Measurements from ENCODE around the gene NUAK2. TPM values are rescaled to one million over a fixed set of nuclear protein-coding genes. Genes with fewer than 3 reads are reported as not detected.
A peak's percentile ranks its signal among the peaks of the same experiment; 100 is the strongest.

Gene NUAK2
- total RNA-seq, 1 donor from 2014 or later: 13.5 TPM

- peaks cover 47% of the 10 kb centered on the region for H3K4me1 Mint-ChIP-seq (ENCODE audit: unreplicated experiment)
- DNase-seq (ENCODE audit: extremely low spot score, unreplicated experiment): no peak
- no peaks in the 10 kb centered on the region for H3K36me3 Mint-ChIP-seq
- peak overlapping the region; percentile 3 for H3K27ac Mint-ChIP-seq
- no peak overlapping the region for H3K4me3 Mint-ChIP-seq
- H3K27me3 Mint-ChIP-seq: no peaks in the 10 kb centered on the region
- H3K9me3 Mint-ChIP-seq: no peaks in the 10 kb centered on the region
- no peak for TF ChIP-seq CTCF (conservative IDR thresholded peaks at IDR 0.05)
Measured at GRCh38 chr1:205296154-205296553, 25.4 kb downstream of the NUAK2 start.

DNA sequence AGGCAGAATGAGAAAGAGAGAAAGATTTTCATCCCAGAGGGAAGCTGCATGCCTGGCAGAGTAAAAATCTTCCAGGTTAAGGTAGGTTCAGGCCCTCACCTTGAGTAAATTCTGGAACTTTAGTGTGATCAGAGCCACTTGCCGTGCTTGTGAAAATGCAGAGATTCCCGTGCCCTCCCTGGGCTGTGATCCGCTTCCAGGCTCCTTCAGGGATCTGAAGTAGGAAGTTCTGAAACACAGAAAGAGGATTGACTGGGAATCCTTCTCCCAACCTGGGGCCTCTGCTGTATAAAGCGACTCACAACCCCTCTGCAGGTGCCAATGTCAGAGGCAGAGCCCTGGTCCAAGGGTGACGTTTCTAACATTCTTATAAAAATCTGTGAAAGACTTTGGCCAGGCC lies 26.6 kb downstream of the NUAK2 start:
- TF ChIP-seq CTCF (conservative IDR thresholded peaks at IDR 0.05): no peak
- Mint-ChIP-seq H3K27ac (peak overlapping the region; percentile 90), H3K4me3 (peak overlapping the region; percentile 57), H3K9me3 (no peaks in the 10 kb centered on the region), H3K36me3 (no peaks in the 10 kb centered on the region), H3K27me3 (no peaks in the 10 kb centered on the region), H3K4me1 (ENCODE audit: unreplicated experiment) (peaks cover 40% of the 10 kb centered on the region)
- no peak for DNase-seq (ENCODE audit: extremely low spot score, unreplicated experiment)

- H3K4me1 Mint-ChIP-seq (ENCODE audit: unreplicated experiment): peaks cover 40% of the 10 kb centered on the region
- peak overlapping the region; percentile 57 for H3K4me3 Mint-ChIP-seq
- no peaks in the 10 kb centered on the region for H3K27me3 Mint-ChIP-seq
- DNase-seq (ENCODE audit: extremely low spot score, unreplicated experiment): no peak
- no peaks in the 10 kb centered on the region for H3K36me3 Mint-ChIP-seq
- peak overlapping the region; percentile 90 for H3K27ac Mint-ChIP-seq
- no peaks in the 10 kb centered on the region for H3K9me3 Mint-ChIP-seq
- no peak for TF ChIP-seq CTCF (conservative IDR thresholded peaks at IDR 0.05)
Measured at GRCh38 chr1:205294175-205294917, 27.2 kb downstream of the NUAK2 start.

- peaks cover 35% of the 10 kb centered on the region for H3K4me1 Mint-ChIP-seq (ENCODE audit: unreplicated experiment)
- H3K36me3 Mint-ChIP-seq: no peaks in the 10 kb centered on the region
- no peak for DNase-seq (ENCODE audit: extremely low spot score, unreplicated experiment)
- no peaks in the 10 kb centered on the region for H3K9me3 Mint-ChIP-seq
- TF ChIP-seq CTCF (conservative IDR thresholded peaks at IDR 0.05): no peak
- no peaks in the 10 kb centered on the region for H3K27me3 Mint-ChIP-seq
- H3K27ac Mint-ChIP-seq: peak overlapping the region; percentile 90
- peak overlapping the region; percentile 50 for H3K4me3 Mint-ChIP-seq
Measured at GRCh38 chr1:205293350-205294074, 28.0 kb downstream of the NUAK2 start.

GRCh38 chr1:205291596-205291995 lies 29.9 kb downstream of the NUAK2 start:
- TF ChIP-seq CTCF (conservative IDR thresholded peaks at IDR 0.05): no peak
- Mint-ChIP-seq H3K27me3 (no peaks in the 10 kb centered on the region), H3K4me3 (no peak overlapping the region), H3K9me3 (no peaks in the 10 kb centered on the region), H3K27ac (no peak overlapping the region), H3K36me3 (no peaks in the 10 kb centered on the region), H3K4me1 (ENCODE audit: unreplicated experiment) (peaks cover 37% of the 10 kb centered on the region)
- no peak for DNase-seq (ENCODE audit: extremely low spot score, unreplicated experiment)

Measured in type B pancreatic cell (in vitro differentiated cells).